WTC11 (cell line): ENCODE results near the gene MYO18B.

Experiments used
- ATF3 ChIP-seq: sonication (generic); formaldehyde crosslinking; conservative IDR thresholded peaks from 2 replicates; pipeline ENCODE4 v1.8.1; 2022; ENCODE audit warnings: mild to moderate bottlenecking, missing genetic modification reagents
- CTCF ChIP-seq: fragments of 200-600 bp; IDR thresholded peaks from 2 replicates; pipeline ENCODE4 v1.8.0; 2022; ENCODE audit warnings: antibody characterized with exemption
- KAT7 ChIP-seq: sonication (generic); formaldehyde crosslinking; IDR thresholded peaks from 2 replicates; pipeline ENCODE4 v1.8.1; 2023; ENCODE audit warnings: missing genetic modification reagents, mild to moderate bottlenecking, borderline replicate concordance

GRCh38 chr22:25765016-25765367 lies 23.0 kb downstream of the MYO18B start:
- no peak for TF ChIP-seq CTCF
- no peak for TF ChIP-seq KAT7 (CRISPR knock-in tag)
- TF ChIP-seq ATF3 (CRISPR knock-in tag): no peak
